ENCODE results near the gene GNA14.
"Not testable (repeated sequence)": the region's sequence is repeated elsewhere in the genome, so short reads cannot be mapped to it uniquely, and the experiment has no call there.

Gene GNA14

DNA sequence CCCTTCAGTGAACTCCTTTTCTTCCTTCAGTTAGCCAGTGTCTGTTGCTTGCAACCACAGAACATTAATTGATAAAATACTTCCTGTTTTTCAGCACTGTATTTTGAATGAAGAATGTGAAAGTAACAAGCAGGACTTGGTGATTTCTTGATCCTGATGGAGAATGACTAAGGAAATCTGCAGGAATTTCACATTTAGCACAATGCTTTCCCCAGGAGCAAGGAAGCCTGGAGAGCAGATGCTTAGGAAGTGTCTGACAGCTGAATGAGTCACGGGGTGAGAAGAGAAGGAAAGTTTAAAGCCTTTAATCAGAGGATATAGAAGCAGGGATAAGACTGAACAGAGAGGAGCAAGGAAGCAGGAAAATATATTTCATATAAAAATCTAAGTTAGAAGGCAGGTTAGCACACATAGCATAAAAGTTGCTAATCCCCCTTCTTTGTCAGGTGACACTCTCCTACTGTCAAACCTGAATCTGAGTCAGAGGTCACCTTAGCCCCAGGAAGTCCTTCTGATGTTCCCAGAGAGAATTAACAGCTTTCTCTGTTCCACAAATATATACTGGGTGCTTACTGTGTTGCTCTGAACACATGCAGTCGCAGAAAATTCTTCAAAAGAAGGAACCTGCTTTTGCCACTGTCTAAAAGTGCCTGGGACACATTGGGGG, 59.7 kb downstream of the GNA14 start:
- no peak for DNase-seq (ENCODE audit: low read depth in 2 of 2)

GRCh38 chr9:77587851-77588250, 60.3 kb downstream of the GNA14 start:
- DNase-seq (ENCODE audit: low read depth in 2 of 2), result no peak

DNA sequence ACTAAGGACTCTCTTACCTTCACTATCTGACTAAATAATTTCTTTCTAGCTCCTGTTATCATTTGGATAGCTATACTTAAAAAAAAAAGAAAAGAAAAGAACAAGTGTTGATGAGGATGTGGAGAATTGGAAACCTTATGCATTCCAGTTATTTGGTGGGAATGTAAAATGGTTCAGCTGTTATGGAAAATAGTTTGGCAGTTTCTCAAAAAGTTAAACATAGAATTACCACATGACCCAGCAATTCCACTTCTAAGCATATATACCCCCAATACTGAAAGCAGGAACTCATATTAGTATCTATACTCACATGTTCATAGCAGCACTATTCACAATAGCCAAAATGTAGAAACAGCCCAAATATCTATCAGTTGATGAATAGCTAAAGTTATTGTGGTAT, 61.1 kb downstream of the GNA14 start:
- DNase-seq (ENCODE audit: low read depth in 2 of 2), result no peak

DNA sequence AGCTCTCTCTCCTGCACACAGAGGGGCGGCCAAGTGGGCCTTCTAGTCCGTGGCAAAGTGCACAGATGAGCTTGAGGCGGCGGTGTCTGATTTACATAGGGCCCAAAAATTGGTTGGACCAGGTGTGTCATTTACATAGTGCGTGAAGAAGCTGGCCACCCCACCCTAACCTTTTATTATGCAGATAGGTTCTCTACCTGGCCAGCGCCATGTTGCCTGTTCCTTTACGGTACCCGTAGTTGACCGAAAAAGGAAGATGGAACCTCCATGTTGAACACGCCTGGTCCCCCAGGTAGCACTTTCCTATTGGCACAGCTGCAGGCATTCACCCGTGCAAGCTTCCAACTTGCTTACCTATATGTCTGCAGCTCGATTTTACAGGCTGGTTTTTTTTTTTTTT, 61.5 kb downstream of the GNA14 start:
- no peak for DNase-seq (ENCODE audit: low read depth in 2 of 2)

- DNase-seq (ENCODE audit: low read depth in 2 of 2), result no peak
These were observed 62.8 kb downstream of the GNA14 start for GRCh38 chr9:77585335-77585786.

DNA sequence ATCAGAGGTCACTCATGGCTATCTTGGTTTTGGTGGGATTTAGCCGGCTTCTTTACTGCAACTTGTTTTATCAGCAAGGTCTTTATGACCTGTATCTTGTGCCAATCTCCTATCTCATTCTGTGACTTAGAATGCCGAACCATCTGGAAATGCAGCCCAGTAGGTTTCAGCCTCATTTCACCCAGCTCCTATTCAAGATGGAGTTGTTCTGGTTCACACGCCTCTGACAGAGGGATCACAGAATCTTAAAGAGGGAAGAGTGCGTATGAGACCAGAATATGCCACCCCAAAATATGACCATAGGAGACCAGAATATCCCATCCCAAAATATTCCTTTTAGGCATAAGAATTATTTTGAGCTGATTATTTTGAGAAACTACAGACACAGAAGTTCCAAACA, 63.2 kb downstream of the GNA14 start:
- not testable (repeated sequence) for DNase-seq (ENCODE audit: low read depth in 2 of 2)

GRCh38 chr9:77582961-77583576, 65.1 kb downstream of the GNA14 start:
- no peak for DNase-seq (ENCODE audit: low read depth in 2 of 2)

DNA sequence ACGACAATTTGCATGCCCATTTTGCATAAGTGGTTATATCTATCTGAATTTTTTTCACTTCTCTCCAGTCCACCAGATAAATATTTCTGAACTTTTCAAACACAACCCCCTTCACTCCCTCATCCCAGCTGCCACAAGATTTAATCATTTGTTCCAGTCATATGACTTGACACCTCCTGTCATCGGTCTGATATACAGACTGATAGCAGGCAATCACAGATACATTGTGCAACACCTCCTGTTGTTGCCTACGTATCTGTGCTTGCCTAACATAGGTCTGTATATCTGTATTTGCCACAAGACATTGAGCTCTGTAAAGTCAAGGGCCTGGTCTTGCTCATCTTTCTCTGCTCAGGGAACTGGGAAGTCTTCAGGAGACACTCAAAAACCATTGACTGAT, 65.6 kb downstream of the GNA14 start:
- no peak for DNase-seq (ENCODE audit: low read depth in 2 of 2)

GRCh38 chr9:77575785-77576184, 72.3 kb downstream of the GNA14 start:
- no peak for DNase-seq (ENCODE audit: low read depth in 2 of 2)

- DNase-seq (ENCODE audit: low read depth in 2 of 2), result no peak
These were observed 78.8 kb downstream of the GNA14 start for GRCh38 chr9:77569335-77569734.

DNA sequence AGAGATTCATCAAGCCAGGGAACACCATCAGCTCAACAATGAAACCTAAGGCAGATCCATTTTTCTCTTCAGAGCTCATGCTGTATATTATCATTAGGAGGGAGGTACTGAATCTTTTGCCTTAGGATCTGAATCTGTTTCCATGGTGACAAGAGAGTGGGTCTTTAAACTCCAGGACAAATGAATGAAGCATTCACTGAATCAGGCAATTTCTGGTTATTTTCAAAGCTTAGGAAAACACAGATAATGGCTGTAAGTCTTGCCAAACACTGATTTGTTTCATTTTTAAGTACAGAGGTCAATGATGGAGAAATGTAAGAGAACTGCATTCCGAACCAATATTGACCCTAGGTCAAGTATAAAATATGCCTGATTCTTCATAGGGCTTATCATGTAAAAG, 84.9 kb downstream of the GNA14 start:
- no peak for DNase-seq (ENCODE audit: low read depth in 2 of 2)

- DNase-seq (ENCODE audit: low read depth in 2 of 2), result no peak
These were observed 85.9 kb downstream of the GNA14 start for GRCh38 chr9:77562019-77562748.

DNA sequence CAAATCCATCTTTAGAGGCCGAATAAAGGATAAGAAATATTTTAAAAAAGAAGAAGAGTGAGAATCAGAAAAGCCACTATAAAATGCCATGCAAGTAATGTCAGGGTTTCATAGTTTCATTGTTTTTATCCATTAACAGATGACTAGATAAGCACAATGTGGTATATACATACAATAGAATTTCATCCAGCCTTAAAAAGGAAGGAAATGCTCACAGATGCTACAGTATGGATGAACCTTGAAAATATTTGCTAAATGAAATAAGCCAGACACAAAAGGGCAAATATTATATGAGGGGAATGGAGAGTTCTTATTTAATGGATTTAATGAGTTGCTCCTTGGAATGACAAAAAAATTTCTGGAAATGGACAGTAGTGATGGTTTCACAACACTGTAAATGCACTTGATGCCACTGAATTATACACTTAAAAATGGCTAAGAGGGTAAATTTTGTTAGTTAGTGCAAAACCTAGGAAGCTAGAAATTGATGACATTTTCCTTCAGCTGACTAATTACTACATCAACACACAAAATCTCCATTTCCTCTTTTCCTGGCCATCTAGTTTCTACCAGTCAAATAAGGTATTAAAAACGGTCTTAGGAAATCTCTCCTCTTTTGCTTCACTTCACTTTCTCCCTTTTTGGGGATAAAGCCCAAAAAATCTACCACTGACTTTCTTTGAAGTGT, 86.6 kb downstream of the GNA14 start:
- DNase-seq (ENCODE audit: low read depth in 2 of 2), result no peak

- DNase-seq (ENCODE audit: low read depth in 2 of 2), result no peak
These were observed 91.7 kb downstream of the GNA14 start for GRCh38 chr9:77556396-77556795.

GRCh38 chr9:77554586-77555105, 93.5 kb downstream of the GNA14 start:
- DNase-seq (ENCODE audit: low read depth in 2 of 2), result no peak

GRCh38 chr9:77547106-77547730, 100.9 kb downstream of the GNA14 start:
- DNase-seq (ENCODE audit: low read depth in 2 of 2), result no peak

- no peak for DNase-seq (ENCODE audit: low read depth in 2 of 2)
These were observed 101.7 kb downstream of the GNA14 start for GRCh38 chr9:77546376-77546950.

GRCh38 chr9:77544546-77544945, 103.6 kb downstream of the GNA14 start:
- DNase-seq (ENCODE audit: low read depth in 2 of 2), result no peak

GRCh38 chr9:77543131-77543822, 104.8 kb downstream of the GNA14 start:
- DNase-seq (ENCODE audit: low read depth in 2 of 2), result no peak

DNA sequence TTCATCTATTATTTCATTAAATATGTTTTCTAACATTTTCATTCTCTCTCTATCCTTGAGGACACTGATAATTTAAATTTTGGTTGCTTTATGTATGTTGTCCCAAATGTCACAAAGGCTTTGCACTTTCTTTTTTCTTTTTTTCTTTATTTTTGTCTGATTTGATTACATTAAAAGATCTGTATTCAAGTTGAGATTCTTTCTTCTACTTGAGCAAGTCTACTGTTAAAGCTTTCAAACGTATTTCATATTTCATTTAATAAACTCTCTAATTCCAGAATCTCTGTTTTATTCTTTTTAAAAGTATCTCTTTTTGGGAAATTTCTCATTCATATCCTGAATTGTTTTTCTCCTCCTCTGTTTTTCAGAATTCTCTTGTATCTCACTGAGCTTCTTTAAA, 106.5 kb downstream of the GNA14 start:
- DNase-seq (ENCODE audit: low read depth in 2 of 2), result no peak

GRCh38 chr9:77541055-77541454, 107.1 kb downstream of the GNA14 start:
- DNase-seq (ENCODE audit: low read depth in 2 of 2), result no peak

All from stimulated activated CD4-positive, alpha-beta T cell treated with anti-CD3 and anti-CD28 coated beads, Interleukin-1b, Interleukin-23, amount 100 ng/mL, for 1 hour (primary cell).